Keratinocyte (primary cell): ENCODE data around the gene TNNI3. TPM values are rescaled to one million over a fixed set of nuclear protein-coding genes. Genes with fewer than 3 reads are reported as not detected.

Experiments used
- DNase-seq: peaks from one replicate; pipeline ENCODE4 v3.0.0-alpha.2; 2011; ENCODE audit warnings: low read depth, missing footprints, low spot score
- FAIRE-seq: peaks from 2 replicates; lab custom pipeline; 2011; peaks lifted over from hg19 to GRCh38; lab: Jason Lieb, UNC
- H2AFZ ChIP-seq: 2 replicates; pipeline ENCODE4 v1.6.0; 2012; ENCODE audit warnings: low read length, control low read depth, inconsistent platforms; ENCODE audit not compliant: control insufficient read depth
- H3K27ac ChIP-seq: 2 replicates; pipeline ENCODE4 v1.5.1; 2011; ENCODE audit warnings: low read length; ENCODE audit not compliant: control insufficient read depth, insufficient read depth
- H3K27me3 ChIP-seq: 3 replicates; pipeline ENCODE4 v1.6.0; 2011; ENCODE audit warnings: low read length; ENCODE audit not compliant: control insufficient read depth, insufficient read depth; ENCODE audit errors: extremely low read depth
- H3K36me3 ChIP-seq, 2 experiments: 2 replicates in 1 of 2; 3 replicates in 1 of 2; pipeline ENCODE4 v1.5.1; 2011; ENCODE audit warnings: low read length in 2 of 2, mild to moderate bottlenecking in 1 of 2; ENCODE audit not compliant: control insufficient read depth in 2 of 2, insufficient read depth in 2 of 2; ENCODE audit errors: extremely low read depth in 1 of 2
- H3K4me1 ChIP-seq: 3 replicates; pipeline ENCODE4 v1.5.1; 2011; ENCODE audit warnings: low read length; ENCODE audit not compliant: control insufficient read depth, insufficient read depth; ENCODE audit errors: extremely low read depth
- H3K4me2 ChIP-seq: 3 replicates; pipeline ENCODE4 v1.6.0; 2011; ENCODE audit warnings: low read depth, low read length; ENCODE audit not compliant: control insufficient read depth, insufficient read depth; ENCODE audit errors: extremely low read depth
- H3K4me3 ChIP-seq, 3 experiments: fragments of 200-600 bp in 1 of 3; sonication (generic) in 1 of 3; 2 replicates in 2 of 3; 3 replicates in 1 of 3; pipeline ENCODE4 v1.5.1; 2011 to 2016; ENCODE audit warnings: low read length in 3 of 3, mild to moderate bottlenecking in 3 of 3, control low read depth in 2 of 3, inconsistent platforms in 1 of 3, low read depth in 1 of 3, mixed read lengths in 1 of 3, mixed run types in 1 of 3, moderate library complexity in 1 of 3; ENCODE audit not compliant: control insufficient read depth in 2 of 3, insufficient read depth in 2 of 3; ENCODE audit errors: extremely low read depth in 1 of 3
- H3K79me2 ChIP-seq: 2 replicates; pipeline ENCODE4 v1.6.0; 2012; ENCODE audit warnings: low read length; ENCODE audit not compliant: control insufficient read depth, insufficient read depth
- H3K9ac ChIP-seq: 3 replicates; pipeline ENCODE4 v1.6.0; 2011; ENCODE audit warnings: low read length; ENCODE audit not compliant: control insufficient read depth, insufficient read depth; ENCODE audit errors: extremely low read depth
- H3K9me1 ChIP-seq: 3 replicates; pipeline ENCODE4 v1.6.0; 2011; ENCODE audit warnings: low read length; ENCODE audit not compliant: control insufficient read depth, insufficient read depth; ENCODE audit errors: extremely low read depth
- H3K9me3 ChIP-seq: 2 replicates; pipeline ENCODE4 v1.5.1; 2012; ENCODE audit warnings: low read depth, low read length; ENCODE audit not compliant: control insufficient read depth
- H4K20me1 ChIP-seq: 3 replicates; pipeline ENCODE4 v1.6.0; 2011; ENCODE audit warnings: low read length; ENCODE audit not compliant: control insufficient read depth, insufficient read depth; ENCODE audit errors: extremely low read depth
- CTCF ChIP-seq, 3 experiments: IDR thresholded peaks in 1 of 3; conservative IDR thresholded peaks in 1 of 3; optimal IDR thresholded peaks in 1 of 3; 2 replicates in 2 of 3; 3 replicates in 1 of 3; pipeline versions ENCODE3 to v1.5.1; 2011; ENCODE audit warnings: low read length in 3 of 3, mild to moderate bottlenecking in 3 of 3, moderate library complexity in 2 of 3, control low read depth in 1 of 3, inconsistent platforms in 1 of 3; ENCODE audit not compliant: insufficient read depth in 2 of 3; ENCODE audit errors: extremely low read depth in 1 of 3
- EZH2 ChIP-seq: IDR thresholded peaks from one replicate; pipeline ENCODE4 v1.6.1; 2012; ENCODE audit warnings: inconsistent platforms, mild to moderate bottlenecking, low read length, moderate library complexity
- dilution Hi-C: fragments of 300-500 bp; cut with MboI; formaldehyde crosslinking; loops from one replicate; pipeline ENCODE4 v1.7.0; 2020; ENCODE audit warnings: low sequenced_read_pairs; ENCODE audit not compliant: extremely low pct_ligation_motif_present
- polyA plus RNA-seq, 5 experiments: library from polyadenylated mRNA; depleted of rRNA in 3 of 5; stranded (reverse) in 3 of 5; stranded (forward) in 1 of 5; unstranded in 1 of 5; fragments of >200 nt; gene quantifications; 1 replicate in 1 of 5; 2 replicates in 3 of 5; 3 replicates in 1 of 5; pipeline versions ENCODE4 v1.2.1 to v1.2.3, GENCODE V29; 2011 to 2012; ENCODE audit warnings: missing spikeins in 2 of 5, low read depth in 1 of 5, low replicate concordance in 1 of 5

Gene TNNI3
- polyA plus RNA-seq, 1 donor (not counting 4 experiments of a cell fraction or from before 2014, with no cell fraction given) = 4.1 TPM

- Histone ChIP-seq H4K20me1 (no peaks in the 10 kb centered on the region), H3K4me3 (peak overlapping the region; percentile 6 to 69 (median 46)), H3K9me3 (no peaks in the 10 kb centered on the region), H3K27ac (peak overlapping the region; percentile 52), H3K9me1 (no peaks in the 10 kb centered on the region), H3K79me2 (no peaks in the 10 kb centered on the region), H3K27me3 (no peaks in the 10 kb centered on the region), H3K4me1 (peaks cover 22% of the 10 kb centered on the region), H3K9ac (peak overlapping the region; percentile 64), H3K36me3 (no peaks in the 10 kb centered on the region), H2AFZ (peak overlapping the region; percentile 40), H3K4me2 (peak overlapping the region; percentile 82)
- FAIRE-seq = peak; percentile 71
- TF ChIP-seq CTCF (optimal IDR thresholded peaks at IDR 0.05 in 1 of 3, IDR thresholded peaks at IDR 0.05 in 1 of 3, conservative IDR thresholded peaks at IDR 0.05 in 1 of 3; ENCODE audit: extremely low read depth in 1 of 3, insufficient read depth in 2 of 3, low read length in 3 of 3) = peak; percentile 90 to 97 (median 94)
- TF ChIP-seq EZH2 = no peak
- dilution Hi-C loops = no loop called here
- DNase-seq = no peak
Observed at GRCh38 chr19:55160128-55160985, 2.8 kb upstream of the TNNI3 start.

GRCh38 chr19:55158848-55159749 lies 1.6 kb upstream of the TNNI3 start:
- H2AFZ ChIP-seq = peak overlapping the region; percentile 33
- peak overlapping the region; percentile 13 to 69 (median 48) for H3K4me3 ChIP-seq
- no peaks in the 10 kb centered on the region for H3K79me2 ChIP-seq
- dilution Hi-C loops = no loop called here
- H3K36me3 ChIP-seq = no peaks in the 10 kb centered on the region
- DNase-seq (no peak), FAIRE-seq (peak; percentile 73)
- H3K4me2 ChIP-seq = peak overlapping the region; percentile 82
- no peaks in the 10 kb centered on the region for H3K27me3 ChIP-seq
- no peaks in the 10 kb centered on the region for H3K9me3 ChIP-seq
- no peaks in the 10 kb centered on the region for H3K9me1 ChIP-seq
- H3K9ac ChIP-seq = peak overlapping the region; percentile 64
- peaks cover 22% of the 10 kb centered on the region for H3K4me1 ChIP-seq
- TF ChIP-seq EZH2 (no peak), CTCF (optimal IDR thresholded peaks at IDR 0.05 in 1 of 3, IDR thresholded peaks at IDR 0.05 in 1 of 3, conservative IDR thresholded peaks at IDR 0.05 in 1 of 3; ENCODE audit: extremely low read depth in 1 of 3, insufficient read depth in 2 of 3, low read length in 3 of 3) (no peak)
- H3K27ac ChIP-seq = peak overlapping the region; percentile 54
- no peaks in the 10 kb centered on the region for H4K20me1 ChIP-seq
